Activated CD8-positive, alpha-beta T cell treated with anti-CD3 and anti-CD28 coated beads for 36 hours (primary cell): ENCODE data around the gene RNF4. TPM values are rescaled to one million over a fixed set of nuclear protein-coding genes. Genes with fewer than 3 reads are reported as not detected.
A peak's percentile ranks its signal among the peaks of the same experiment; 100 is the strongest.

Source experiments
- ATAC-seq: fragments of 200-7000 bp; cut with Tn5 transposase; one replicate; pipeline ENCODE4 v1.10.0; 2021; ENCODE audit warnings: mild to moderate bottlenecking, moderate library complexity
- CTCF ChIA-PET: fragments of 350-600 bp; sonication (Branson Sonifier 250); formaldehyde crosslinking; loops from one replicate; lab custom pipeline; 2021; ENCODE audit warnings: antibody characterized with exemption; lab: Charles Lee
- POLR2A ChIA-PET: fragments of 350-600 bp; sonication (Branson Sonifier 250); formaldehyde crosslinking; loops from one replicate; lab custom pipeline; 2021; ENCODE audit warnings: antibody characterized with exemption; lab: Charles Lee
- DNase-seq: peaks from one replicate; pipeline ENCODE4 v3.0.0-alpha.2; 2020
- H3K27ac Mint-ChIP-seq: one replicate; pipeline ENCODE4 v1.8.0; 2021; ENCODE audit warnings: mild to moderate bottlenecking, mixed read lengths
- H3K27me3 Mint-ChIP-seq: one replicate; pipeline ENCODE4 v1.8.0; 2021; ENCODE audit warnings: mixed read lengths
- H3K36me3 Mint-ChIP-seq: one replicate; pipeline ENCODE4 v1.8.0; 2021; ENCODE audit warnings: low read depth, mixed read lengths
- H3K4me1 Mint-ChIP-seq: one replicate; pipeline ENCODE4 v1.8.0; 2021; ENCODE audit warnings: low read depth, mixed read lengths
- H3K4me3 Mint-ChIP-seq: one replicate; pipeline ENCODE4 v1.8.0; 2021; ENCODE audit warnings: mild to moderate bottlenecking, moderate library complexity, mixed read lengths
- H3K9me3 Mint-ChIP-seq: one replicate; pipeline ENCODE4 v1.8.0; 2021; ENCODE audit warnings: mixed read lengths
- intact Hi-C: fragments of 100-400 bp; cut with micrococcal nuclease; formaldehyde crosslinking; loops from one replicate; pipeline ENCODE4 v1.10.0; 2022
- total RNA-seq, 2 experiments: library from RNA; stranded (reverse); gene quantifications; one replicate each; pipeline ENCODE4 v1.2.3, GENCODE V29; 2021
- TF ChIP-seq, protein P1 (sequence below): fragments of 200-600 bp; IDR thresholded peaks from one replicate; pipeline ENCODE4 v1.8.0; 2022; ENCODE audit warnings: antibody characterized with exemption, mild to moderate bottlenecking

RNF4 gene
- total RNA-seq, 2 experiments from 2014 or later = 94.6 to 96.2 TPM

DNA sequence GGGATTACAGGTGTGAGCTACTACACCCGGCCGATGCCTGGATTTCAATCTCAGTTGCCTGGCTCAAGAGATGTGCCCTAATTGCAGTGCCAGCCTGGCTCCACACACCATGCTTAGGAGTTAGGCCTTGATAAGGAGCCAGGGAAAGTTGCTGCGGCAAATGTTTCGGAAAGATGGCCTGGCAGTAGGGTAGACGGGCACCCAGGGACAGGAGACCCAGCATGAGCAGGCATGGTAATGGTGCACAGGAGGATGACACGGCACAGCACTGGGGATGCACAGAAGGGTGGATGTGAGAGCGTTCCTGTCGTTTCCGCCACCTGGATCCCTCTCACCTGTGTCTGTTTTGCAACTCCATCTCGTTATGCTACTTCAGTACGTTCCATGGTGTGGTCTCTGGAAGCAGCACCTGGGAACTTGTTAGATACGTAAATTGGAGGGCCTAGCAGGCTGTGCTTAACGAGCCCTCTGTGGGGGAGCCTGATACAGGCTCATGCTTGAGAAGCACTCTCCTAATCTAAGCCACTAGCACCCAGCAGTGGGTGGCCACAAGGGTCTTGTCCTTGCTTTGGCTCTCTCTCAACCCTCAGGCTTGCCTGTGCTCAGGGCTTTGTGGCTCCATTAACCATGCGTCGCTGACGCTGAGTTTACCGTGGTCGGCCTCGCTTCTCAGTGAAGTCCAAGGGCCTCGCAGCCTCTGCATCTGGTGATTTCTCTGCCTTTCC, 20.3 kb downstream of the RNF4 start:
- intact Hi-C loops = no loop called here
- H3K27me3 Mint-ChIP-seq = no peaks in the 10 kb centered on the region
- peak overlapping the region; percentile 80 for H3K27ac Mint-ChIP-seq
- no peaks in the 10 kb centered on the region for H3K9me3 Mint-ChIP-seq
- no peak for ATAC-seq
- TF ChIP-seq, protein P1, sequence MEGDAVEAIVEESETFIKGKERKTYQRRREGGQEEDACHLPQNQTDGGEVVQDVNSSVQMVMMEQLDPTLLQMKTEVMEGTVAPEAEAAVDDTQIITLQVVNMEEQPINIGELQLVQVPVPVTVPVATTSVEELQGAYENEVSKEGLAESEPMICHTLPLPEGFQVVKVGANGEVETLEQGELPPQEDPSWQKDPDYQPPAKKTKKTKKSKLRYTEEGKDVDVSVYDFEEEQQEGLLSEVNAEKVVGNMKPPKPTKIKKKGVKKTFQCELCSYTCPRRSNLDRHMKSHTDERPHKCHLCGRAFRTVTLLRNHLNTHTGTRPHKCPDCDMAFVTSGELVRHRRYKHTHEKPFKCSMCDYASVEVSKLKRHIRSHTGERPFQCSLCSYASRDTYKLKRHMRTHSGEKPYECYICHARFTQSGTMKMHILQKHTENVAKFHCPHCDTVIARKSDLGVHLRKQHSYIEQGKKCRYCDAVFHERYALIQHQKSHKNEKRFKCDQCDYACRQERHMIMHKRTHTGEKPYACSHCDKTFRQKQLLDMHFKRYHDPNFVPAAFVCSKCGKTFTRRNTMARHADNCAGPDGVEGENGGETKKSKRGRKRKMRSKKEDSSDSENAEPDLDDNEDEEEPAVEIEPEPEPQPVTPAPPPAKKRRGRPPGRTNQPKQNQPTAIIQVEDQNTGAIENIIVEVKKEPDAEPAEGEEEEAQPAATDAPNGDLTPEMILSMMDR = no peak
- no peak for DNase-seq
- POLR2A ChIA-PET = interaction anchor here (1.0 kb wide), 1 partner anchor 41 kb away, joined by 3 read pairs; no protein-coding TSS in a partner anchor
- CTCF ChIA-PET = no interaction called here
- H3K36me3 Mint-ChIP-seq = peaks cover 53% of the 10 kb centered on the region
- peaks cover 63% of the 10 kb centered on the region for H3K4me1 Mint-ChIP-seq
- no peak overlapping the region for H3K4me3 Mint-ChIP-seq

GRCh38 chr4:2489841-2490552, 21.1 kb downstream of the RNF4 start:
- intact Hi-C loops = no loop called here
- no peaks in the 10 kb centered on the region for H3K9me3 Mint-ChIP-seq
- DNase-seq = no peak
- TF ChIP-seq, protein P1 = no peak
- H3K36me3 Mint-ChIP-seq = peaks cover 51% of the 10 kb centered on the region
- POLR2A ChIA-PET = interaction anchor here (0.6 to 1.0 kb wide), 2 partner anchors 20 to 40 kb away, joined by 3 read pairs; no protein-coding TSS in a partner anchor
- H3K27me3 Mint-ChIP-seq = no peaks in the 10 kb centered on the region
- no peak for ATAC-seq
- peaks cover 56% of the 10 kb centered on the region for H3K4me1 Mint-ChIP-seq
- CTCF ChIA-PET = interaction anchor here (1.6 kb wide), 1 partner anchor 18 kb away, joined by 4 read pairs; no protein-coding TSS in a partner anchor
- H3K27ac Mint-ChIP-seq = peak overlapping the region; percentile 80
- no peak overlapping the region for H3K4me3 Mint-ChIP-seq

- H3K9me3 Mint-ChIP-seq = no peaks in the 10 kb centered on the region
- POLR2A ChIA-PET = interaction anchor here (1.0 to 1.6 kb wide), 2 partner anchors 8 to 16 kb away, joined by 3 to 5 read pairs; no protein-coding TSS in a partner anchor
- H3K4me1 Mint-ChIP-seq = peaks cover 28% of the 10 kb centered on the region
- H3K36me3 Mint-ChIP-seq = peaks cover 52% of the 10 kb centered on the region
- peak overlapping the region; percentile 51 for H3K27ac Mint-ChIP-seq
- intact Hi-C loops = no loop called here
- H3K4me3 Mint-ChIP-seq = no peak overlapping the region
- DNase-seq = no peak
- no peaks in the 10 kb centered on the region for H3K27me3 Mint-ChIP-seq
- no peak for ATAC-seq
- CTCF ChIA-PET = interaction anchor here (1.2 to 1.3 kb wide), 2 partner anchors 17 to 51 kb away, joined by 3 read pairs; no protein-coding TSS in a partner anchor
- TF ChIP-seq, protein P1 = no peak
Observed at GRCh38 chr4:2492970-2493369, 24.1 kb downstream of the RNF4 start.

GRCh38 chr4:2494992-2495391, 26.1 kb downstream of the RNF4 start:
- ChIA-PET POLR2A (interaction anchor here (1.1 to 1.2 kb wide), 3 partner anchors 8 to 11 kb away, joined by 3 to 4 read pairs (median 3); no protein-coding TSS in a partner anchor), CTCF (interaction anchor here (0.6 to 1.3 kb wide), 2 partner anchors 11 to 14 kb away, joined by 3 read pairs; no protein-coding TSS in a partner anchor)
- H3K27me3 Mint-ChIP-seq = no peaks in the 10 kb centered on the region
- no peaks in the 10 kb centered on the region for H3K9me3 Mint-ChIP-seq
- H3K4me3 Mint-ChIP-seq = no peak overlapping the region
- no peak for ATAC-seq
- no peak for DNase-seq
- peaks cover 49% of the 10 kb centered on the region for H3K36me3 Mint-ChIP-seq
- TF ChIP-seq, protein P1 = no peak
- H3K4me1 Mint-ChIP-seq = peaks cover 15% of the 10 kb centered on the region
- intact Hi-C loops = no loop called here
- no peak overlapping the region for H3K27ac Mint-ChIP-seq
